Measurements from ENCODE around the gene YBX3.

Gene YBX3

GRCh38 chr12:10667581-10667980, 55.5 kb downstream of the YBX3 start:
- no peak overlapping the region for H3K4me3 ChIP-seq (replicated peaks; ENCODE audit: low read depth, low read length)
- DNase-seq (ENCODE audit: low read depth): no peak
- no peak for TF ChIP-seq CTCF (IDR thresholded peaks at IDR 0.05; ENCODE audit: low read length, missing control alignments)

GRCh38 chr12:10664499-10664898, 58.6 kb downstream of the YBX3 start:
- no peak for DNase-seq (ENCODE audit: low read depth)
- H3K4me3 ChIP-seq (replicated peaks; ENCODE audit: low read depth, low read length): no peak overlapping the region
- no peak for TF ChIP-seq CTCF (IDR thresholded peaks at IDR 0.05; ENCODE audit: low read length, missing control alignments)

DNA sequence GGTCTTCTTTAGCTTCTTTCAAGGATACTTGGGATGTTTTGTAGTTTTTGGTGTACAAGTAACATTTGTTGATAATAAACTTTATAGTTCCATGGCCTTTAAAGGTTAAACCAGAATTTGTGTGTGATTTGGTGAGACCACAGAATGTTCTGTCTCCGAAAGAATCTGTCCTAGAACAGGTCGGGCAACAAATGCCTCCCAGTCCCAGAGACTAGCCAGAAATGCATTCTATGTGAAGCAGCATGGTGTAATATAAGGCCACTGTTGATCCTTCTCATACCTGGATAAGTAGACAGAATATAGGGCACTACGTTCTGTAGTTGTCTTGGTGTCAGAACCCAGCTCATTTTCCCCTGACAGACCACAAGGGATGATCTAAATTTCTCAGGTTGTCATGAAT, 59.3 kb downstream of the YBX3 start:
- DNase-seq (ENCODE audit: low read depth): no peak
- TF ChIP-seq CTCF (IDR thresholded peaks at IDR 0.05; ENCODE audit: low read length, missing control alignments): no peak
- H3K4me3 ChIP-seq (replicated peaks; ENCODE audit: low read depth, low read length): no peak overlapping the region

GRCh38 chr12:10661338-10661737, 61.8 kb downstream of the YBX3 start:
- no peak overlapping the region for H3K4me3 ChIP-seq (replicated peaks; ENCODE audit: low read depth, low read length)
- peak; percentile 12 for DNase-seq (ENCODE audit: low read depth)

DNA sequence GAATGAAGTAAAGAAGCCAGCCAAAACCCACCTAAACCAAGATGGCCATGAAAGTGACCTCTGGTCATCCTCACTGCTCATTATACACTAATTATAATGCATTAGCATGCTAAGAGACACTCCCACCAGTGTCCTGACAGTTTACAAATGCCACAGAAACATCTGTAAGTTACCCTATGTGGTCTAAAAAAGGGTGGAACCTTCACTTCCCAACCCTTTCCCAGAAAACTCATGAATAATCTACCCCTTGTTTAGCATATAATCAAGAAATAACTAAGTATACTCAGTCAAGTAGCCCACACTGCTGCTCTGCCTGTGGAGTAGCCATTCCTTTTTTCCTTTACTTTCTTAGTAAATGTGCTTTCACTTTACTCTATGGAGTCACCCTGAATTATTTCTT, 69.1 kb downstream of the YBX3 start:
- no peak for TF ChIP-seq CTCF (IDR thresholded peaks at IDR 0.05; ENCODE audit: low read length, missing control alignments)
- DNase-seq (ENCODE audit: low read depth): no peak
- no peak overlapping the region for H3K4me3 ChIP-seq (replicated peaks; ENCODE audit: low read depth, low read length)

More at GRCh38 chr12:10661338-10661737, 61.8 kb downstream of the YBX3 start:
- no peak for TF ChIP-seq CTCF (IDR thresholded peaks at IDR 0.05; ENCODE audit: low read length, missing control alignments)

DNA sequence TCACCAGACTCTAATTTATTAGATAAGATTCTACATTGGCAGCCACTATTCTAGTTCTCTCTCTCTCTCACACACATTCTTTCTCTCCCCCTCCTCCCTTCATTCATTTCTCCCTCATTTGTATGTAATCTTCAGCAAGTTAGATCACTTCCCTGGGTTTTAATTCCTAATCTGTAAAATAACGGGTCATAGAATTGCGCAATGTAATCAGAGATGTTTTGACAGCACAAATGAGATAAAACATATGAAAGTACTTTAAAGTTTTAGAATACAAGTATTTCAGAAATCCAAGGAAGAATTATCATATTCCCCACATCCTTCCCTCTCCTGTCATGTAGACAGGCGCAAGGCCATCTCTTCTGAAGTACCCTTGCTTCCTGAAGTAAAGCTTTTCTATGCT, 70.9 kb downstream of the YBX3 start:
- peak; percentile 14 for DNase-seq (ENCODE audit: low read depth)
- no peak for TF ChIP-seq CTCF (IDR thresholded peaks at IDR 0.05; ENCODE audit: low read length, missing control alignments)
- no peak overlapping the region for H3K4me3 ChIP-seq (replicated peaks; ENCODE audit: low read depth, low read length)
